ACC112 (cell line): ENCODE measurements around the gene GRIN3B.

Experiments
- H2AFZ ChIP-seq: fragments of 200-600 bp; sonication (generic); one replicate; pipeline ENCODE4 v1.6.0; 2017; ENCODE audit warnings: antibody characterized with exemption, low read length; ENCODE audit not compliant: unreplicated experiment
- H3K27ac ChIP-seq: fragments of 200-600 bp; sonication (generic); 2 replicates; pipeline ENCODE4 v1.5.1; 2014; ENCODE audit warnings: low read depth, mild to moderate bottlenecking, antibody characterized with exemption, low read length, moderate library complexity
- H3K27me3 ChIP-seq: fragments of 200-600 bp; sonication (generic); 2 replicates; pipeline ENCODE4 v1.6.1; 2014; ENCODE audit warnings: mild to moderate bottlenecking, antibody characterized with exemption, low read length, moderate library complexity, mixed read lengths; ENCODE audit not compliant: insufficient read depth
- H3K36me3 ChIP-seq: fragments of 200-600 bp; sonication (generic); 2 replicates; pipeline ENCODE4 v1.6.1; 2016; ENCODE audit warnings: mild to moderate bottlenecking, antibody characterized with exemption, low read length, moderate library complexity, mixed read lengths; ENCODE audit not compliant: insufficient read depth
- H3K4me1 ChIP-seq: fragments of 200-600 bp; sonication (generic); one replicate; pipeline ENCODE4 v1.6.1; 2016; ENCODE audit warnings: low read length, mixed read lengths; ENCODE audit not compliant: insufficient read depth, unreplicated experiment, control insufficient read depth
- H3K4me3 ChIP-seq: fragments of 200-600 bp; sonication (generic); 2 replicates; pipeline ENCODE4 v1.5.1; 2014; ENCODE audit warnings: mild to moderate bottlenecking, low read depth, low read length
- H3K79me2 ChIP-seq: fragments of 200-600 bp; sonication (generic); one replicate; pipeline ENCODE4 v1.6.0; 2016; ENCODE audit warnings: low read length; ENCODE audit not compliant: control insufficient read depth, unreplicated experiment, insufficient read depth

The GRIN3B gene

GRCh38 chr19:958967-959855 lies 41.0 kb upstream of the GRIN3B start:
- Histone ChIP-seq H3K27ac (no peak overlapping the region), H3K4me1 (no peaks in the 10 kb centered on the region), H2AFZ (no peak overlapping the region), H3K79me2 (no peaks in the 10 kb centered on the region), H3K36me3 (no peaks in the 10 kb centered on the region), H3K27me3 (no peaks in the 10 kb centered on the region), H3K4me3 (no peak overlapping the region)

DNA sequence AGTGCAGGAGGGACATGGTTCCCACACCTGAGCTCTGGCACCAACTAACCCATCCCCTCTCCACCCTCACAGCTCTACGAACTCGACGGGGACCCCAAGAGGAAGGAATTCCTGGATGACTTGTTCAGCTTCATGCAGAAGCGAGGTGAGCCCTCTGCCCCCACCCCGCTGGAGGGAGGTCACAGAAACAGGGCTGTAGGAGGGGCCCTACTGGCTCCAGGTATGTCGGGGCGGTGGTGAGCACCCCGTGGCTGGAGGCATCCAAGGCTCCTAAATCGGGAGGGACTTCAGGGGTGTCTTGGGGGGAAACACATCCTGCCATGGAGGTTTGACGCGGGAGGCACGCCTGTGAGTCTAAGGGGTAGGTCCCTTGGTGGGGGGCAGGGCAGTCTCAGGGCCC lies 40.2 kb upstream of the GRIN3B start:
- Histone ChIP-seq H3K79me2 (no peaks in the 10 kb centered on the region), H3K27ac (no peak overlapping the region), H3K27me3 (no peaks in the 10 kb centered on the region), H3K4me3 (no peak overlapping the region), H2AFZ (no peak overlapping the region), H3K36me3 (peaks cover 3% of the 10 kb centered on the region; the same call in 1 of the 2 replicates), H3K4me1 (no peaks in the 10 kb centered on the region)

- Histone ChIP-seq H3K36me3 (peaks cover 8% of the 10 kb centered on the region; the same call in 1 of the 2 replicates), H3K79me2 (no peaks in the 10 kb centered on the region), H3K4me3 (no peak overlapping the region), H3K27ac (no peak overlapping the region), H2AFZ (no peak overlapping the region), H3K27me3 (no peaks in the 10 kb centered on the region), H3K4me1 (no peaks in the 10 kb centered on the region)
These were observed 39.6 kb upstream of the GRIN3B start for GRCh38 chr19:960601-960938.

GRCh38 chr19:961866-962620 lies 38.2 kb upstream of the GRIN3B start:
- H3K79me2 ChIP-seq: no peaks in the 10 kb centered on the region
- H3K4me1 ChIP-seq: no peaks in the 10 kb centered on the region
- H3K27ac ChIP-seq: no peak overlapping the region
- H3K36me3 ChIP-seq: peaks cover 12% of the 10 kb centered on the region
- no peaks in the 10 kb centered on the region for H3K27me3 ChIP-seq
- H2AFZ ChIP-seq: no peak overlapping the region
- no peak overlapping the region for H3K4me3 ChIP-seq

- Histone ChIP-seq H3K36me3 (peaks cover 12% of the 10 kb centered on the region), H3K27me3 (no peaks in the 10 kb centered on the region), H3K27ac (no peak overlapping the region), H3K79me2 (no peaks in the 10 kb centered on the region), H2AFZ (no peak overlapping the region), H3K4me1 (no peaks in the 10 kb centered on the region), H3K4me3 (no peak overlapping the region)
These were observed 37.4 kb upstream of the GRIN3B start for GRCh38 chr19:962683-963400.

DNA sequence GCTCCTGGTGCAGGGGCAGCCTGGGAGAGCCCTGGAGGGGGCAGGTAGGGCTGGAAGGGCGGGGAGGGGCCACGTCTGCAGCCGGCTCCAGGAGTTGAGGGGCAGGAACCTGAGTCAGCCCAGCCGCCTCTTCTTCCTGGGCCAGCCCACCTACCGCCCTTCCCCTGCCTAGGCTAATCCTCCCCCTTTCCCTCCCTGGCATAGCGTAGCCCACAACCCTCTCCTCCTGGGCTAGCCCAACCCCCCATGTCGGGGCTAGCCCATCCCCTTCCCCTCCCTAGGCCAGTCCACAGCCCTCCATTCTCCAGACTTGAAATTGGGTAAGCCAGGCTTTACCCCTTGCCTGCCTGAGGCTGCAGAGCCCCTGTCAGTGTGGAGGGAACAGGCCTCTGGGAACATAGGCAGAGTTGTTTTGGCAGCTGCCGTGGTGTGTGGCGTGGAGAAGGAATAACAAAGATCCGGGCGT lies 36.7 kb upstream of the GRIN3B start:
- H3K27ac ChIP-seq: no peak overlapping the region
- no peak overlapping the region for H3K4me3 ChIP-seq
- H3K36me3 ChIP-seq: peaks cover 15% of the 10 kb centered on the region
- no peaks in the 10 kb centered on the region for H3K79me2 ChIP-seq
- H2AFZ ChIP-seq: no peak overlapping the region
- no peaks in the 10 kb centered on the region for H3K4me1 ChIP-seq
- H3K27me3 ChIP-seq: no peaks in the 10 kb centered on the region

GRCh38 chr19:964116-964520 lies 36.1 kb upstream of the GRIN3B start:
- Histone ChIP-seq H2AFZ (no peak overlapping the region), H3K4me1 (no peaks in the 10 kb centered on the region), H3K27me3 (no peaks in the 10 kb centered on the region), H3K4me3 (no peak overlapping the region), H3K36me3 (peaks cover 17% of the 10 kb centered on the region), H3K79me2 (no peaks in the 10 kb centered on the region), H3K27ac (no peak overlapping the region)

- H3K27ac ChIP-seq: no peak overlapping the region
- H3K4me1 ChIP-seq: no peaks in the 10 kb centered on the region
- H3K79me2 ChIP-seq: no peaks in the 10 kb centered on the region
- peaks cover 17% of the 10 kb centered on the region for H3K36me3 ChIP-seq
- H2AFZ ChIP-seq: no peak overlapping the region
- H3K27me3 ChIP-seq: no peaks in the 10 kb centered on the region
- no peak overlapping the region for H3K4me3 ChIP-seq
These were observed 35.2 kb upstream of the GRIN3B start for GRCh38 chr19:964761-965694.

- Histone ChIP-seq H2AFZ (no peak overlapping the region), H3K27ac (no peak overlapping the region), H3K36me3 (peaks cover 25% of the 10 kb centered on the region), H3K4me1 (no peaks in the 10 kb centered on the region), H3K4me3 (no peak overlapping the region), H3K79me2 (no peaks in the 10 kb centered on the region), H3K27me3 (no peaks in the 10 kb centered on the region)
These were observed 33.6 kb upstream of the GRIN3B start for GRCh38 chr19:966485-967088.
